GM21723 (cell line): ENCODE measurements around the gene MAMSTR.

Experiments
- ATAC-seq: cut with Tn5 transposase; IDR thresholded peaks from one replicate; pipeline ENCODE4 v1.9.1; 2021; ENCODE audit warnings: mild to moderate bottlenecking, moderate library complexity; ENCODE audit not compliant: unreplicated experiment

Gene MAMSTR

GRCh38 chr19:48669903-48670668 lies 49.4 kb downstream of the MAMSTR start:
- ATAC-seq, result no peak

GRCh38 chr19:48668761-48669160 lies 50.8 kb downstream of the MAMSTR start:
- ATAC-seq, result no peak

- no peak for ATAC-seq
Observed at GRCh38 chr19:48668332-48668731, 51.2 kb downstream of the MAMSTR start.

- ATAC-seq, result no peak
Observed at GRCh38 chr19:48665786-48666185, 53.7 kb downstream of the MAMSTR start.

GRCh38 chr19:48664476-48664875 lies 55.0 kb downstream of the MAMSTR start:
- no peak for ATAC-seq

GRCh38 chr19:48663667-48664066 lies 55.9 kb downstream of the MAMSTR start:
- ATAC-seq, result no peak
